Astrocyte (in vitro differentiated cells and primary cell): ENCODE measurements around the gene FAM110D. TPM values are rescaled to one million over a fixed set of nuclear protein-coding genes. Genes with fewer than 3 reads are reported as not detected.

Experiments
- DNase-seq: peaks from one replicate; pipeline ENCODE4 v3.0.0-alpha.2; 2010; ENCODE audit warnings: low read depth
- FAIRE-seq: peaks from 2 replicates; lab custom pipeline; 2011; peaks lifted over from hg19 to GRCh38; lab: Jason Lieb, UNC
- H2AFZ ChIP-seq: 2 replicates; pipeline ENCODE4 v1.6.0; 2012; ENCODE audit warnings: low read depth, low read length, inconsistent platforms
- H3K27ac ChIP-seq: 2 replicates; pipeline ENCODE4 v1.5.1; 2011; ENCODE audit warnings: low read depth, low read length, inconsistent platforms
- H3K27me3 ChIP-seq: 2 replicates; pipeline ENCODE4 v1.6.0; 2011; ENCODE audit warnings: low read length, inconsistent platforms; ENCODE audit not compliant: insufficient read depth
- H3K36me3 ChIP-seq: 2 replicates; pipeline ENCODE4 v1.5.1; 2011; ENCODE audit warnings: low read length, inconsistent platforms; ENCODE audit not compliant: insufficient read depth
- H3K4me1 ChIP-seq: 2 replicates; pipeline ENCODE4 v1.5.1; 2011; ENCODE audit warnings: low read length, inconsistent platforms; ENCODE audit not compliant: insufficient read depth
- H3K4me2 ChIP-seq: 2 replicates; pipeline ENCODE4 v1.6.0; 2012; ENCODE audit warnings: low read length, inconsistent platforms
- H3K4me3 ChIP-seq: 2 replicates; pipeline ENCODE4 v1.5.1; 2011; ENCODE audit warnings: low read depth, mild to moderate bottlenecking, low read length, inconsistent platforms; ENCODE audit not compliant: insufficient read depth
- H3K79me2 ChIP-seq: 2 replicates; pipeline ENCODE4 v1.6.0; 2012; ENCODE audit warnings: mild to moderate bottlenecking, low read length, inconsistent platforms; ENCODE audit not compliant: insufficient read depth
- H3K9ac ChIP-seq: 2 replicates; pipeline ENCODE4 v1.6.0; 2012; ENCODE audit warnings: mild to moderate bottlenecking, low read length, inconsistent platforms
- H3K9me3 ChIP-seq: 2 replicates; pipeline ENCODE4 v1.5.1; 2012; ENCODE audit warnings: low read depth, mild to moderate bottlenecking, low read length, inconsistent platforms; ENCODE audit not compliant: insufficient read depth
- H4K20me1 ChIP-seq: 2 replicates; pipeline ENCODE4 v1.6.0; 2012; ENCODE audit warnings: low read length, inconsistent platforms; ENCODE audit not compliant: insufficient read depth
- H3K27ac Mint-ChIP-seq: one replicate; pipeline ENCODE4 v1.8.0; 2021; ENCODE audit warnings: mild to moderate bottlenecking, mixed read lengths; ENCODE audit not compliant: unreplicated experiment
- H3K27me3 Mint-ChIP-seq: one replicate; pipeline ENCODE4 v1.8.0; 2021; ENCODE audit warnings: low read depth, mixed read lengths; ENCODE audit not compliant: unreplicated experiment
- H3K36me3 Mint-ChIP-seq: one replicate; pipeline ENCODE4 v1.8.0; 2021; ENCODE audit warnings: low read depth, mixed read lengths; ENCODE audit not compliant: unreplicated experiment
- H3K4me1 Mint-ChIP-seq: one replicate; pipeline ENCODE4 v1.8.0; 2021; ENCODE audit warnings: low read depth, mixed read lengths; ENCODE audit not compliant: unreplicated experiment
- H3K4me3 Mint-ChIP-seq: one replicate; pipeline ENCODE4 v1.8.0; 2021; ENCODE audit warnings: mild to moderate bottlenecking, moderate library complexity, mixed read lengths; ENCODE audit not compliant: unreplicated experiment
- H3K9me3 Mint-ChIP-seq: one replicate; pipeline ENCODE4 v1.8.0; 2021; ENCODE audit warnings: mild to moderate bottlenecking, mixed read lengths; ENCODE audit not compliant: unreplicated experiment
- CTCF ChIP-seq: IDR thresholded peaks from 2 replicates; pipeline ENCODE4 v1.5.1; 2011; ENCODE audit warnings: low read depth, mild to moderate bottlenecking, inconsistent platforms, low read length, moderate library complexity; ENCODE audit not compliant: insufficient read depth
- EZH2 ChIP-seq: IDR thresholded peaks from 2 replicates; pipeline ENCODE4 v1.6.1; 2012; ENCODE audit warnings: mild to moderate bottlenecking, low read length, inconsistent platforms; ENCODE audit not compliant: insufficient read depth
- total RNA-seq: library from RNA; stranded (reverse); gene quantifications from 2 replicates; pipeline ENCODE4 v1.2.1, GENCODE V29; 2021

FAM110D gene
- total RNA-seq, 1 donor from 2014 or later = 0.70 TPM

DNA sequence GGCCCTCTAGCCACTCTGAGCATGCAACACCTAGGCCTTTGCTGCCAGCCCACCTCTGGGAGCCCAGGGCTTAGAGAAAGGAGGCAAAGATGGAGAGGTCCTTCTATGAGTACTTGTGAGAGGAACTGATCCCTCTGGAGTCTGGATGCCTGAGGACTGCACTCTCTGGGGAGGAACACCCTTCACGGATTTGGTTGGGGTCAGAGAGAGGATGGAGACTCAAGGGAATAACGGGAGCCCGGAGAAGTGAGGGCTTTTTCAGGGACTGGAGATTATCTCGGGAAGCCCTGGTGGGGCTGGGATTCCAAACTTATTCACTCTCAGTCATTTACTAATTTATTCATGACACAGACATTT is 10.3 kb downstream of the FAM110D start:
- H3K27ac ChIP-seq = no peak overlapping the region
- no peak for TF ChIP-seq CTCF
- no peak for TF ChIP-seq EZH2

DNA sequence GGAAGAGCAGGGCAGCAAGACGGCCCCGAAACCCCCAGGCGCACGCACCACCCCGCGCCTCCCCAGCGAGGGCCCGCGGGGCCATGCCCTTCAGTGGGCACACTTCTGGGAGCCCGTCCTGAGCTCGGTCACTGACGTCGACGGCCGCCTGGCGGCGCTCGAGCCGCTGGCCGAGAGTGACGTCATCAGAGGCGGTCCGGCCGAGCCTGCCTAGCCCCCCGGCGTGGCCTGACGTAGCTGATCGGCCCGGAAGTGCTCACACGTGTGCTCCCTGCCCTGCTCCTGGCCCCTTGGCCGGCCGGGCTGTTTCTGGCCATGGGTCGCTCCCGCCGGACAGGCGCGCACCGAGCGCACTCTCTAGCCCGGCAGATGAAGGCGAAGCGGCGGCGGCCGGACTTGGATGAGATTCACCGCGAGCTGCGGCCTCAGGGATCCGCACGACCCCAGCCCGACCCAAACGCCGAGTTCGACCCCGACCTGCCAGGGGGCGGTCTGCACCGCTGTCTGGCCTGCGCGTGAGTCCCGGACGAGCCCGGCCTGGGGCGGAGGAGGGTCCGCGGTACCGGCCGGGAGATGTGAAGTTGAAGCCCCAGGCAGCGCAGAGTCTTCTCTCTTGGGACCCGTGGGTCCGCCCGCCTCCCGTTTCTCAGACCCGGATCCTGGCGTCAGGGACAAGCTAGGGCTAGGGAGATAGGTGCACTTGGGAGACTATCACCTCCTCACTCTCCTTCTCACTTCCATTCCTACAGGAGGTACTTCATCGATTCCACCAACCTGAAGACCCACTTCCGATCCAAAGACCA is 11.0 kb downstream of the FAM110D start, which contains the start of gene ZNF593:
Gene ZNF593, plus strand, starts transcription at position 240 of the 803 bp plus-strand sequence. Its CDS starts 76 bp downstream, at position 316.
- Histone ChIP-seq H2AFZ (peak within 1 kb of the TSS; percentile 96), H4K20me1 (no peaks in the 10 kb centered on the region), H3K79me2 (peaks cover 20% of the 10 kb centered on the region), H3K4me2 (peak within 1 kb of the TSS; percentile 88), H3K9ac (peak within 1 kb of the TSS; percentile 94), H3K9me3 (no peaks in the 10 kb centered on the region), H3K36me3 (no peaks in the 10 kb centered on the region), H3K27me3 (no peaks in the 10 kb centered on the region), H3K27ac (peak within 1 kb of the TSS; percentile 74), H3K4me1 (peaks cover 16% of the 10 kb centered on the region), H3K4me3 (peak within 1 kb of the TSS; percentile 68)
- Mint-ChIP-seq H3K4me3 (peak within 1 kb of the TSS; percentile 89), H3K36me3 (no peaks in the 10 kb centered on the region), H3K4me1 (peaks cover 2% of the 10 kb centered on the region), H3K27me3 (no peaks in the 10 kb centered on the region), H3K9me3 (no peaks in the 10 kb centered on the region), H3K27ac (no peak within 1 kb of the TSS)
- no peak for TF ChIP-seq EZH2
- peak; percentile 57 for TF ChIP-seq CTCF
- DNase-seq = peak; percentile 78
- FAIRE-seq = peak; percentile 58

More for the DNA sequence above, 10.3 kb downstream of the FAM110D start:
- peak overlapping the region; percentile 68 for H3K4me3 ChIP-seq
- peak overlapping the region; percentile 96 for H2AFZ ChIP-seq
- H3K36me3 ChIP-seq = no peaks in the 10 kb centered on the region
- FAIRE-seq = no peak
- Mint-ChIP-seq H3K27me3 (no peaks in the 10 kb centered on the region), H3K4me3 (peak overlapping the region; percentile 89), H3K9me3 (no peaks in the 10 kb centered on the region), H3K36me3 (no peaks in the 10 kb centered on the region), H3K4me1 (peaks cover 6% of the 10 kb centered on the region), H3K27ac (no peak overlapping the region)
- peaks cover 20% of the 10 kb centered on the region for H3K4me1 ChIP-seq
- H3K79me2 ChIP-seq = peaks cover 20% of the 10 kb centered on the region
- H3K27me3 ChIP-seq = no peaks in the 10 kb centered on the region
- peak overlapping the region; percentile 88 for H3K4me2 ChIP-seq
- DNase-seq = no peak
- H3K9me3 ChIP-seq = no peaks in the 10 kb centered on the region
- H3K9ac ChIP-seq = peak overlapping the region; percentile 94
- H4K20me1 ChIP-seq = no peaks in the 10 kb centered on the region

DNA sequence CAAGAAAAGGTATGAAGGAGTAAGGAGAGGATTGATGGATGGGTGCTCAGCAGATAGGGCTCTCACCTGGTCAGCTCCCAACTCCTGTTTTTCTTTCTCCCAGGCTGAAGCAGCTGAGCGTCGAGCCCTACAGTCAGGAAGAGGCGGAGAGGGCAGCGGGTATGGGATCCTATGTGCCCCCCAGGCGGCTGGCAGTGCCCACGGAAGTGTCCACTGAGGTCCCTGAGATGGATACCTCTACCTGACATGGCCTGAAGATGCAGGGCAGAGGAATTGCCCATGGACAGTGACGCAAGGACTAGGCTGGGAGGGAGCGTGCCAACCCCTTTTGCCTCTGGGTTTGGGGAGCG is 11.6 kb downstream of the FAM110D start:
- Histone ChIP-seq H3K9ac (peak overlapping the region; percentile 94), H3K4me2 (peak overlapping the region; percentile 88), H3K9me3 (no peaks in the 10 kb centered on the region), H3K4me1 (peaks cover 13% of the 10 kb centered on the region), H3K36me3 (no peaks in the 10 kb centered on the region), H3K79me2 (peaks cover 20% of the 10 kb centered on the region), H3K27ac (peak overlapping the region; percentile 74), H4K20me1 (no peaks in the 10 kb centered on the region), H3K4me3 (peak overlapping the region; percentile 68), H3K27me3 (no peaks in the 10 kb centered on the region), H2AFZ (peak overlapping the region; percentile 96)
- TF ChIP-seq CTCF (no peak), EZH2 (no peak)
- no peak for FAIRE-seq
- no peak for DNase-seq
- Mint-ChIP-seq H3K4me1 (no peaks in the 10 kb centered on the region), H3K9me3 (no peaks in the 10 kb centered on the region), H3K27ac (no peak overlapping the region), H3K27me3 (no peaks in the 10 kb centered on the region), H3K36me3 (no peaks in the 10 kb centered on the region), H3K4me3 (peak overlapping the region; percentile 89)
